Measurements from ENCODE around the gene SEPTIN2. TPM values are rescaled to one million over a fixed set of nuclear protein-coding genes. Genes with fewer than 3 reads are reported as not detected.

SEPTIN2 gene
- total RNA-seq, 4 donors from 2014 or later: 175 to 281 (median 193) TPM

GRCh38 chr2:241302759-241303651 is 12.7 kb upstream of the SEPTIN2 start:
- DNase-seq: no peak
- Histone ChIP-seq H3K4me3 (no peak overlapping the region), H3K27me3 (no peaks in the 10 kb centered on the region), H3K9me3 (no peaks in the 10 kb centered on the region), H3K27ac (no peak overlapping the region), H3K36me3 (no peaks in the 10 kb centered on the region), H3K4me1 (peaks cover 0 to 8% (median 0%) of the 10 kb centered on the region in 4 donors)
- no peak for TF ChIP-seq CTCF (IDR thresholded peaks at IDR 0.05)
- TF ChIP-seq POLR2A (IDR thresholded peaks at IDR 0.05): no peak

- H3K4me1 ChIP-seq: peaks cover 0 to 8% (median 0%) of the 10 kb centered on the region in 4 donors
- H3K4me3 ChIP-seq: no peak overlapping the region
- H3K36me3 ChIP-seq: no peaks in the 10 kb centered on the region
- H3K9me3 ChIP-seq: no peaks in the 10 kb centered on the region
- no peaks in the 10 kb centered on the region for H3K27me3 ChIP-seq
- no peak overlapping the region for H3K27ac ChIP-seq
- TF ChIP-seq CTCF (IDR thresholded peaks at IDR 0.05): no peak
- no peak for TF ChIP-seq POLR2A (IDR thresholded peaks at IDR 0.05)
- DNase-seq: no peak
Measured at GRCh38 chr2:241304039-241304670, 11.6 kb upstream of the SEPTIN2 start.

GRCh38 chr2:241307055-241307454 is 8.7 kb upstream of the SEPTIN2 start:
- Histone ChIP-seq H3K27me3 (no peaks in the 10 kb centered on the region), H3K4me3 (no peak overlapping the region), H3K27ac (peak overlapping the region in 1 of 4 donors; percentile 37), H3K4me1 (peaks cover 0 to 12% (median 3%) of the 10 kb centered on the region in 4 donors), H3K36me3 (no peaks in the 10 kb centered on the region), H3K9me3 (no peaks in the 10 kb centered on the region)
- no peak for DNase-seq
- TF ChIP-seq CTCF (IDR thresholded peaks at IDR 0.05): no peak
- no peak for TF ChIP-seq POLR2A (IDR thresholded peaks at IDR 0.05)

DNA sequence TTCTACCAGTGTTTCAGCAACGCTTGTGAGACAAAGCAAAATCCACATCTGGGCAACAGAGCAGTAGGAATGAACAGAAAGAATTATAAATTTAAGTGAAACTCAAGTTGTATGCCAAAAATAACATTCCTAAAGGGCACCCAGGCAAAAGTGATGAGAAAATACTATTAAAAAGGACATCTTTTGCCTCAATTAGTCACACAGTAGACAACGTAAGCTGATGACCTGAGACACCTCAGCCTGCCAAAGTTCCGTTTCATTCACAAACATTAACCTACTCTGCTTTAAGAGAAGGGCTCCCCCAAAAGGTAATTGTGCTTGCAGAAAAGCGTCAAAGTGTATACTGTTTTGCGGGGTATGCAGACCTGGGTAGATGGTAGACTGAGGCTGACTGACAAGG is 7.5 kb upstream of the SEPTIN2 start:
- H3K4me1 ChIP-seq: peaks cover 0 to 11% (median 3%) of the 10 kb centered on the region in 4 donors
- no peaks in the 10 kb centered on the region for H3K9me3 ChIP-seq
- DNase-seq: no peak
- H3K27me3 ChIP-seq: no peaks in the 10 kb centered on the region
- TF ChIP-seq CTCF (IDR thresholded peaks at IDR 0.05): no peak
- no peak for TF ChIP-seq POLR2A (IDR thresholded peaks at IDR 0.05)
- peak overlapping the region in 1 of 4 donors; percentile 44 for H3K27ac ChIP-seq
- no peaks in the 10 kb centered on the region for H3K36me3 ChIP-seq
- no peak overlapping the region for H3K4me3 ChIP-seq

DNA sequence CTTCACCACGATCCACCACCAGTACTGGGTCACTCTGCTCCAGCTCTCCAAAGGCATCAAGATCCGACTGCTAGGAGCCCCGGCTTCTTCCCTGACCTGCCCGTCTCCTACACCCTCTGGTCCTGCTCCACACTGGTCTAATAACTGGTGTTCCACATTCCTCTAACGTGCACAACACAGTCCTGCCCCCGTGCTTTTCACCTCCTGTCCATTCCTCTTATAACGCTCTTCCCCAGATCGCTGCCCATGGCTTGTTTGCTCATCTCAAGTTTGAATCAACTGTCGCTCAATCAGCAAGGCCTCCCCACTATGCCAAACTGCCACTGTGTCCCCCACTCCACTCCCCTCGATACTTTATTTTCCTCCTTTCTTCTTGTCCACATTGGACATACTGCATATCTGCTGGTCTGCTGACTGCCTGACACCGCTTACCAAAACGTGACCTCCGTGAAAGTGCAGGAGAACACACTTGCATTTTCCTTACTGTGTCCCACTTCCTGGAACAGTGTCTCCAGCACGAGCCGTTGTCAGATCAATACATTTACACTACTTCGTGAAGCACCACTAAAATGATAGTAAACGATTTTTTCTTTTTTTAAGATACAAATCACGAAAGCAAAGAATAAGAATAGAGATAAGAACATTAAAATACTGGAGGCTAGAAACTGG is 6.8 kb upstream of the SEPTIN2 start:
- peak overlapping the region in 2 of 4 donors; percentile 44 to 53 for H3K27ac ChIP-seq
- H3K4me1 ChIP-seq: peaks cover 0 to 18% (median 3%) of the 10 kb centered on the region in 4 donors
- no peak overlapping the region for H3K4me3 ChIP-seq

More for the DNA sequence above, 6.8 kb upstream of the SEPTIN2 start:
- Histone ChIP-seq H3K27me3 (no peaks in the 10 kb centered on the region), H3K9me3 (no peaks in the 10 kb centered on the region), H3K36me3 (no peaks in the 10 kb centered on the region)
- no peak for DNase-seq
- TF ChIP-seq POLR2A (IDR thresholded peaks at IDR 0.05): no peak
- no peak for TF ChIP-seq CTCF (IDR thresholded peaks at IDR 0.05)
